DOHH2 (cell line): Measurements from ENCODE around the gene ROCK2.
"Not testable (repeated sequence)": the region's sequence is repeated elsewhere in the genome, so short reads cannot be mapped to it uniquely, and the experiment has no call there.

ENCODE experiments used
- EZH2phosphoT487 ChIP-seq: fragments of 200-600 bp; sonication (generic); IDR thresholded peaks from 2 replicates; pipeline ENCODE4 v1.6.1; 2017; ENCODE audit warnings: borderline replicate concordance, mild to moderate bottlenecking, antibody characterized with exemption, low read length, moderate library complexity, mixed read lengths
- TF ChIP-seq, protein P1 (sequence below): fragments of 200-600 bp; sonication (generic); IDR thresholded peaks from one replicate; pipeline ENCODE4 v1.5.1; 2014; ENCODE audit warnings: antibody characterized with exemption, mild to moderate bottlenecking, low read depth, low read length; ENCODE audit not compliant: poor library complexity, severe bottlenecking

DNA sequence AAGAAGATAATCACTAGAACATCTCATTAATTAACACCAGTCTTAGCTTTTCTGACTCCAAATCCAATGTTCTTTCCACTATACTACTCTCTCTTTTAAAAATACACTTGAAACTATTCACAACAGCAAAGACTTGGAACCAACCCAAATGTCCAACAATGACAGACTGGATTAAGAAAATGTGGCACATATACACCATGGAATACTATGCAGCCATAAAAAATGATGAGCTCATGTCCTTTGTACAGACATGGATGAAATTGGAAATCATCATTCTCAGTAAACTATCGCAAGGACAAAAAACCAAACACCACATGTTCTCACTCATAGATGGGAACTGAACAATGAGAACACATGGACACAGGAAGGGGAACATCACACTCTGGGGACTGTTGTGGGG, 15.9 kb downstream of the ROCK2 start:
- TF ChIP-seq, protein P1, sequence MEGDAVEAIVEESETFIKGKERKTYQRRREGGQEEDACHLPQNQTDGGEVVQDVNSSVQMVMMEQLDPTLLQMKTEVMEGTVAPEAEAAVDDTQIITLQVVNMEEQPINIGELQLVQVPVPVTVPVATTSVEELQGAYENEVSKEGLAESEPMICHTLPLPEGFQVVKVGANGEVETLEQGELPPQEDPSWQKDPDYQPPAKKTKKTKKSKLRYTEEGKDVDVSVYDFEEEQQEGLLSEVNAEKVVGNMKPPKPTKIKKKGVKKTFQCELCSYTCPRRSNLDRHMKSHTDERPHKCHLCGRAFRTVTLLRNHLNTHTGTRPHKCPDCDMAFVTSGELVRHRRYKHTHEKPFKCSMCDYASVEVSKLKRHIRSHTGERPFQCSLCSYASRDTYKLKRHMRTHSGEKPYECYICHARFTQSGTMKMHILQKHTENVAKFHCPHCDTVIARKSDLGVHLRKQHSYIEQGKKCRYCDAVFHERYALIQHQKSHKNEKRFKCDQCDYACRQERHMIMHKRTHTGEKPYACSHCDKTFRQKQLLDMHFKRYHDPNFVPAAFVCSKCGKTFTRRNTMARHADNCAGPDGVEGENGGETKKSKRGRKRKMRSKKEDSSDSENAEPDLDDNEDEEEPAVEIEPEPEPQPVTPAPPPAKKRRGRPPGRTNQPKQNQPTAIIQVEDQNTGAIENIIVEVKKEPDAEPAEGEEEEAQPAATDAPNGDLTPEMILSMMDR: not testable (repeated sequence)
- not testable (repeated sequence) for TF ChIP-seq EZH2phosphoT487
